ENCODE data around the gene BACH2.

GRCh38 chr6:90131614-90132423 lies 164.8 kb downstream of the BACH2 start:
- TF ChIP-seq CTCF (IDR thresholded peaks at IDR 0.05 in 4 of 5, conservative IDR thresholded peaks at IDR 0.05 in 1 of 5) (no peak), POLR2A (IDR thresholded peaks at IDR 0.05) (no peak)
